H54 (cell line): ENCODE data around the gene ESRRA.
A peak's percentile ranks its signal among the peaks of the same experiment; 100 is the strongest.
"Not testable (repeated sequence)": the region's sequence is repeated elsewhere in the genome, so short reads cannot be mapped to it uniquely, and the experiment has no call there.

Source experiments
- DNase-seq: peaks from one replicate; pipeline ENCODE4 v3.0.0; 2011; ENCODE audit warnings: low spot score, mixed read lengths; ENCODE audit not compliant: insufficient read length
- FAIRE-seq: peaks from 3 replicates; lab custom pipeline; 2011; peaks lifted over from hg19 to GRCh38; lab: Jason Lieb, UNC
- POLR2A ChIP-seq: IDR thresholded peaks from 2 replicates; pipeline ENCODE4 v1.6.1; 2011; ENCODE audit warnings: low read depth, mild to moderate bottlenecking, low read length

ESRRA gene

DNA sequence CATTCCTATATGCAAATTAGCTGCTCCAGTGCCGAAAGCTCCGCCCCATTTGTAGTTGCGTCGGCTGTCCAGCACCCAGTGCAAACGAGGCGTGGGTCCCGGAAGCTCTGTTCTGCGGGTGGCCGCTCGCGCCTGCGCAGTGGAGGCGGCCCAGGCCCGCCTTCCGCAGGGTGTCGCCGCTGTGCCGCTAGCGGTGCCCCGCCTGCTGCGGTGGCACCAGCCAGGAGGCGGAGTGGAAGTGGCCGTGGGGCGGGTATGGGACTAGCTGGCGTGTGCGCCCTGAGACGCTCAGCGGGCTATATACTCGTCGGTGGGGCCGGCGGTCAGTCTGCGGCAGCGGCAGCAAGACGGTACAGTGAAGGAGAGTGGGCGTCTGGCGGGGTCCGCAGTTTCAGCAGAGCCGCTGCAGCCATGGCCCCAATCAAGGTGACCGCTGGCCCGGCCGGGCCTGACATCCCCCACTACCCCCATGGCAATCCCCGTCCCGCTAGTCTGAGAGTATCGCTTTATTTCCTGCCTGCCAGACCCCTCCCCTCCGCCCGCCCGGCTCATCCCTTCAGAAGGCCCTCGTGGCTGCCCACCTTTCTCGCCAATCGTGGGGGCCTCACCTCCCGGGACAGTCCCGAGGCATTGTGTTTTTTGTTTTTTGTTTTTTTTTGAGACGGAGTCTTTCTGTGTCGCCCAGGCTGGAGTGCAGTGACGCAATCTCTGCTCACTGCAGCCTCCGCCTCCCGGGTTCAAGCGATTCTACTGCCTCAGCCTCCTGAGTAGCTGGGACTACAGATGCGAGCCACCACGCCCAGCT lies 12.8 kb downstream of the ESRRA start, which contains the start of gene PRDX5:
Gene PRDX5, plus strand, starts transcription at position 161 of the 805 bp plus-strand sequence. Its CDS starts 95 bp downstream, at position 256.
- TF ChIP-seq POLR2A: peak; percentile 88
- FAIRE-seq (no peak), DNase-seq (peak; percentile 86)

DNA sequence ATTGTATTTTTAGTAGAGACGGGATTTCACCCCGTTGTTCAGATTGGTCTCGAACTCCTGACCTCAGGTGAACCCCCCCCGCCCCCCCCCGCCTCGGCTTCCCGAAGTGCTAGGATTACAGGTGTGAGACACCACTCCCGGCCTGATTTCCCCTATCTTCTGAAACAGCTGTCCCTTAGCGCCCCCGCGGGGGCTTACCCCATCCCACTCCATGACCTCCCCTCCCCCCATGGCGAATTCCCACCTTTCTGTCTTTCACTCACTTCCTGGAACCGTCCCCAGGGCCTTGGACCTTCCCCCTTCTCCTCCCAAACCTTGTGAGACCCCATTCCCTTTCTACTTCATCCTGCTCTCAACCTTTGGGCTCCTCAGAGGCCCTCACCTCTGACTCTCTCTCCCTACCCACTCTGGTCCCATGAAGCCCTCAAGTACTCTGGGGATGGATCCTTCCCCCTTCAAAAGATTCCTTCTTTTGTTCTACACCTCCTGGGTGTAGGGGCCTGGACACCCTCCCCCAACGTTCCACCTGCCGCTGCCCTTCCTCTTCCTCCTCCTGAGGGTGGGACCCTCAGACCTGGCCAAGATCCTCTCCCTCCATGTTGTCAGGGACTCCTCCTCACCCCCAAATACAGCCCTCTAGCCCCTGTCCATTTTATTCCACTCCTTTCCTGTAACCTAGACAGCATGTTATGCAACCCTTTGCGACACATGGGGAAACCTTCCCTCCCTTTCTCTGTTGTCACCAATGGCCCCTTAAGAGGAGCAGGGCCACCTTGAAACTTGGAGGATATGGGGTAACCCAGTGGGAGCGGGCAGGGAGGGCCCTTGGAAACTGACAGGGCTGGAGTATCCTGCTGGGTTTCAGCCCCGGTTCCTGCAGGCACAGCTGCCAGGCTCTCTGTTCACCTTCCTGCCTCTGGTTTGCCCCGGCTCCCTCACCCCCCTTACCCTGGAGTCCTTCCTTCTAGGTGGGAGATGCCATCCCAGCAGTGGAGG lies 13.7 kb downstream of the ESRRA start:
- FAIRE-seq (no peak), DNase-seq (no peak)
- no peak for TF ChIP-seq POLR2A

DNA sequence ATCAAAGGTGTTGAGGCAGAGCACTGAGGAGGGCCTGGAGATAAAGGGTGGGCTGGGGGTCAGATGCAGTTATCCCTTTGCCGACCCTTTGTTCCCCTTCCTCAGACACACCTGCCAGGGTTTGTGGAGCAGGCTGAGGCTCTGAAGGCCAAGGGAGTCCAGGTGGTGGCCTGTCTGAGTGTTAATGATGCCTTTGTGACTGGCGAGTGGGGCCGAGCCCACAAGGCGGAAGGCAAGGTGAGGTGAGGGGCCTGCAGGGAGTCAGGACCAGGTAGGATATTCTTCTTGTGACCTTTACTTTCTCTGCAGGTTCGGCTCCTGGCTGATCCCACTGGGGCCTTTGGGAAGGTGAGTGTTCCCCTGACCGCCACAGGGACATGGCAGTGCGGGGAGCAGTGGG lies 15.2 kb downstream of the ESRRA start:
- FAIRE-seq (no peak), DNase-seq (no peak)
- TF ChIP-seq POLR2A: no peak

DNA sequence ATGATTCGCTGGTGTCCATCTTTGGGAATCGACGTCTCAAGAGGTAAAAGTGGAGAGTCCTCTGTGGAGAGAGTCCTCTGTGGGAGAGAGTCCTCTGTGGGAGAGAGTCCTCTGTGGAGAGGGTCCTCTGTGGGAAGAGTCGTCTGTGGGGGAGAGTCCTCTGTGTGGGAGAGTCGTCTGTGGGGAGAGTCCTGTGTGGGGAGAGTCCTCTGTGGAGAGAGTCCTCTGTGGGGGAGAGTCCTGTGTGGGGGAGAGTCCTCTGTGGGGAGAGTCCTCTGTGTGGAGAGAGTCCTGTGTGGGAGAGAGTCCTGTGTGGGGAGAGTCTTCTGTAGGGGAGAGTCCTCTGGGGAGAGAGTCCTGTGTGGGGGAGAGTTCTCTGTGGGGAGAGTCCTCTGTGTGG lies 15.7 kb downstream of the ESRRA start:
- no peak for FAIRE-seq
- TF ChIP-seq POLR2A: no peak

DNA sequence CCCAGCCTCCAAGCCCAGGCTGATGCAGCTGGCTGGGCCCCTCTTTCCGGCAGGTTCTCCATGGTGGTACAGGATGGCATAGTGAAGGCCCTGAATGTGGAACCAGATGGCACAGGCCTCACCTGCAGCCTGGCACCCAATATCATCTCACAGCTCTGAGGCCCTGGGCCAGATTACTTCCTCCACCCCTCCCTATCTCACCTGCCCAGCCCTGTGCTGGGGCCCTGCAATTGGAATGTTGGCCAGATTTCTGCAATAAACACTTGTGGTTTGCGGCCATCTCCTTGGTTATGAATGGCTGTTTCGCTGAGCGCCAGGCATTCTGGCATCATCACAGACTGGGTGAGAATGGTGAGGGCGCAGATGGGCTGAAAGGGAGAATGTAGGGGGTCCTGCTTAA lies 16.2 kb downstream of the ESRRA start:
- FAIRE-seq: no peak
- no peak for TF ChIP-seq POLR2A
- DNase-seq: no peak

More for the DNA sequence above, 15.7 kb downstream of the ESRRA start:
- DNase-seq: no peak

DNA sequence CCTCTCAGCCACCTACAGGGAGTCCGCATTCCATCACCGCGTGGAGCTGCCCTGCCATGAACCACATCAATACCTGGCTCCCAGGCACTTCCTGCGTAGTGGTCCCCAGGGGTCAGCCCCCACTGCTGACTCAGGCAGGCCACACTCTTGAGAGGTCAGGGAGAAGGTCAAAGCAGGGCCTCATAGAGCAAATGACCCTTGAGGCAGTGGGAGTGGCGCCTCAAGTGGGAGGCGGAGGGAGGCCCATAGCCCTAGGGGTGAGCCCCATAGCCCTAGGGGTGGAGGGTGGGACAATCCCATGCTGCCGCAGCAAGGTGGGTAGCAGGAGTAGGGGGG lies 17.6 kb downstream of the ESRRA start:
- no peak for TF ChIP-seq POLR2A
- DNase-seq (no peak), FAIRE-seq (no peak)

DNA sequence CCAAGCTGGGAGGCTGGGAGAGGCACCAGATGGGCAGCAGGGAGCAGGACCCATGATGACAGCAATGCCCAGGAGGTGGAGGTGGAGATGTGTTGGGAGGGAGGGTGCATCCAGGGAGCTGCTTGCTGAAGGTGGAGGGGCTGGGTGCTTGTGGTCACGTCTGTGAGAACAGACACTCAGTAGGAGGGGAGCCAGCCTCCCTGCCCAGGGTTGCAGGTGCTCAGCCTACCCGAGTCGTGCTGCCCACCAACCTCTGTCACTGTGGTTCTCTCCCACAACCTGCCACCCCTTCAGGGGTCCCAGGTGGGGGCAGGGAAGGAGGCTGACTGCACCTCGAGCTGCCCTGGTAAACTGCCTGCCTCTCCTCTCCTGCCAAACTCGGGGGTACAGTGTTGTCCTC lies 18.0 kb downstream of the ESRRA start:
- FAIRE-seq: no peak
- DNase-seq: no peak
- TF ChIP-seq POLR2A: no peak

DNA sequence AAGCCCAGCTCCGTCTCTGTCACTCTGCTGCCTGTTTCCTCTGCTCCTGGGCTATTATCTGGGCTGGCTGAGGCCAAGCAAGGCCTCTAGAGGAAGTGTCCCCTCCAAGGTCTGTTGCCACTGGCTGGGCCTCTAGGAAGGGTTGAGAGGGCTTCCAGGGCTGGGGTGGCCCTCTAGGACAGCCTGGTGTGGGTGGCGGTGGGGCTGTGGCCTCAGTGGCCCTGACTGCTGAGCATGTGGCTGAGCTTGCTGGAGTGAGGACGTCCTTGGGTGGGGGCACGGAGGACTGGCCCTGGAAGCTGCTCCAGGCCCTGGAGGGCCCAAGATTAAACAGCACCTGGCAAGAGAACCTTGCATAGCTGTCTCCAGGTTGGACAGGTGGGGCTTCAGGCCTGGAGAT lies 18.7 kb downstream of the ESRRA start:
- not testable (repeated sequence) for DNase-seq, FAIRE-seq

DNA sequence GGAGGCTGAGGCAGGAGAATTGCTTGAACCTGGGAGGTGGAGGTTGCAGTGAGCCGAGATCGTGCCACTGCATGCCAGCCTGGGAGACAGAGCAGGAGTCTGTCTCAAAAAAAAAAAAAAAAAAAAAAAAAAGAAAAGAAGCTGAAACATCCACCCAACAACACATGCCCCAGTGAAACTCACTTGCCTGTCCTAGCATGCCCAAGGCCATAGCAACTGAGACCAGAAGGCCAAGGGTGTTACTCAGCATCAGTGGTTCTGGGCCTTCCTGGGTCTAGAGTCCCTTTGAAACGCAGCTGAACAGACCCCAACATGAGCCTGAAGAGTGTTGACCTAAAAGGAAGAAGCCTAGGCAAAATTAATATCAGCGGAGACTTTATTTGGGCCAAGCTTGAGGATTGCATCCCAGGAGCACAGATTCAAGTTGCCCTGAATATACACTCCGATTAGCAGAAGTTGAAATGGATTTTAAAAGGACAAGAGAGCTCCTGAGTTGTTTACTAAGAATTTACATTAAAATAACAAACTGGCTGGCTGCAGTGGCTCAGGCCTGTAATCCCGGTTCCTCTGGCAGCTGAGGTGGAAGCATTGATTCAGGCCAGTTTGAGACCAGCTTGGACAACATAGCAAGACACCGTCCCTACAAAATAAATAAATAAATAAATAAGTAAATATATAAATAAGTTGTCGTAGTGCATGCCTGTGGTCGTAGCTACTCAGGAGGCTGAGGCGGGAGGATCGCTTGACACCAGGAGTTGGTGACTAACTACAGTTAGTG lies 19.6 kb downstream of the ESRRA start:
- DNase-seq (no peak), FAIRE-seq (no peak)
- TF ChIP-seq POLR2A: no peak

DNA sequence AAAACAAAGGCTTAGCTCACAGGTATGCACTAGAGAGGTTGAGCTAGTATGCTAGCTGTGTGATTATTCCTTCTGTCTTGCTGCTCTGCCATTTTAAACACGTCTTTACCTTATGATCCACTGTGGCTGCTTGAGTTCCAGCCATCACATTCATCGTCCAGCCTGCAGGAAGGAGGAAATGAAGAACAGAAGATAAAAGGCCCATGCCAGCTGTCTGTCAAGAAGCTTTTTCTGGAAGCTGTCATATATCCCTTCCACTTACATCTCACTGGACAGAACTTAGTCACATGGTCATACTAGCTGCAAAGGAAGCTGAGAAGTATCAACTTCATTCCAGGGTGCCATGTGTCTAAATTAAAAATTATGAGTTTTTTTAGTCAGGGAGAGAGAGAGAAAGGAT lies 22.1 kb downstream of the ESRRA start:
- FAIRE-seq (no peak), DNase-seq (no peak)
- TF ChIP-seq POLR2A: no peak

DNA sequence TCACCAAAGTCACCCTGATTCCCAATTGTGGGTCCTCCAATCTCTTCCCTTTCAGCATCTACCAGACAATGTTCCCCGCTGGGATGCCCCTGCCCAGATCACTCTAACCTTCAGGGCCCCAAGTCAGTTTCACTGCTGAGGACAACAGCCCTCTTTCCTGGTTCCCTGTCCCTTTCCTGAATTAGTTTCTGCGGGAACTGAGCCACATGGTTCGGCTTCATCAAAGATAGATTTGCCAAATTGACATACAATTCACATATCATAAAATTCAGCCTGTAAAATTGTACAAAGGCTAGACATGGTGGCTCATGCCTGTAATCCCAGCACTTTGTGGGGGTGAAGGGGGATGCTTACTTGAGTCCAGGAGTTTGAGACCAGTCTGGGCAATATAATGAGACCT lies 22.7 kb downstream of the ESRRA start:
- DNase-seq: no peak
- no peak for TF ChIP-seq POLR2A
- no peak for FAIRE-seq

DNA sequence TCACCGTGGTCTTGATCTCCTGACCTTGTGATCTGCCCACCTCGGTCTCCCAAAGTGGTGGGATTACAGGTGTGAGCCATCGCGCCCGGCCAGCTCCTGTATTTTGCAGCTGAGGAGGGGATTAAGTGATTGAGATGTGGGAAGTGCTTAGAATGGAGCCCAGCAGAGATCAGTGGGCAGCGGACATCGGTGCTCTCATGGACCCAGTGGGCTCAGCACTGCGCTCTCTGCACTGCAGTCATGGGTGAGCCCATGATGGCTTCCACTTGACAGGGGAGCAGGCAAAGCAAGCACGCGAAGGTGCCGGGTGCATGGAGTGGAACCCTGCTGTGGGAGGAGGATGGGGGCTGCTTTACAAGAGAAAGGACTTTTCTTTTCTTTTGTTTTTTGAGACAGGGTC lies 25.6 kb downstream of the ESRRA start:
- FAIRE-seq (no peak), DNase-seq (no peak)
- no peak for TF ChIP-seq POLR2A

DNA sequence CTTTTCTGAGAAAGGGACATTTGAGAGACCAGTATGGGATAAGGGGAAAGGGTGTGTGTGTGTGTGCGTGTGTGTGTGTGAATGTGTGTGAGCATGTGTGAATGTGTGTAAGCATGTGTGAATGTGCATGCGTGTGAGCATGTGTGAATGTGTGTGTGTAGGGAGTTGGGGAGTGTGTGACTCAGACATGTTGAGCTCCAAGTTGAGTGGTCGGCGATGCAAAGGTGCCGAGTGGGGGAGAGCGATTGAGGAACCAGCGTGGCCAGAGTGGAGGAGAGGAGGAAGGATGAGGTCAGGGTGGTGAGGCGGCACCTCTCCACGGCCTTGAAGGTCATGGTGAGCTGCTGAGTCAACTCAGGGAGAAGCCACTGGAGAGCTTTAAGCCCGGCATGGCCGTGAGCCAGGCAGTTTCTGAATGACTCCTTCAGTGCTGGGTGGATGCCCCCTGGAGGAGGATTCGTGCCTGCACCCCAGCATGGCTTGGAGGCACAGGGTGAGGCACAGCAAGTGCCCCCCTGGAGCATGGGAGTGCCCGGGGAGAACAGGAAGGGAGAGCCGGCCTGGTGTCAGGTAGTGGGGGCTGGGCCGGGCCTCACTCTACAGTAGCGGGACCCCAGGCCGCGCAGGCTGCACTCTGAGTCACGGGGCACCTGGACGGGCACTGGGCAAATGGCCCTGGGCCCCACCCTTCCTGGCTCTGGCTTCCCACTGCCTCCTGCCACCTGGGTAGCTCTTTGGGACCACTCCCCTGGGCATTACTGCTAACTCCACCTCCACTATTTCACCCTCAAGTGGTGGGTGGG lies 26.4 kb downstream of the ESRRA start:
- TF ChIP-seq POLR2A: no peak
- peak; percentile 90 for DNase-seq
- FAIRE-seq: peak; percentile 20

DNA sequence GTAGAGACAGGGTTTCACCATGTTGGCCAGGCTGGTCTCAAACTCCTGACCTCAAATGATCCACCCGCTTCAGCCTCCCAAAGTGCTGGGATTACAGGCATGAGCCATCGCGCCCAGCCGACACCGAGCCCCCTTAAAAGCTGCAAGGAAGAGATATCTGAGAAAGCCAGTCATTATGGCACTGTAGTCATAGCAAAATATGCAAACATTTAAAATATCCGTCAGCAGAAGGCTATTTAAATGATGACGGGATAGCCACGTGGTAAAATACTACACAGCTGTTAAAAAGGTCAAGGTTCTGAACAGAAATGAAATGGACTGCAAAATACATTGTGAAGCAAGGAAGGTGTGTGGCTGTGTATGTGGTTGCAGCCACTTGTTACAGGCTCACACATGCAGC lies 28.2 kb downstream of the ESRRA start:
- no peak for FAIRE-seq
- no peak for DNase-seq
- TF ChIP-seq POLR2A: no peak
